NCI-H2227 treated with DMSO at 0.1 percent for 48 hours (cell line): ENCODE measurements around the gene SDR39U1.

Experiments used
- DNase-seq: peaks from one replicate; lab custom pipeline; 2025; lab: John Stamatoyannopoulos, UW

Gene SDR39U1

GRCh38 chr14:24429395-24430142 is 13.0 kb downstream of the SDR39U1 start, which contains the start of the genes CBLN3 and KHNYN:
Gene CBLN3 (minus strand): TSS chr14:24429668. CDS start chr14:24429054, 614 bp downstream.
Gene KHNYN (plus strand): TSS chr14:24429954. CDS start chr14:24430731, 777 bp downstream.
- DNase-seq: peak; percentile 77

- no peak for DNase-seq
These were observed 13.8 kb downstream of the SDR39U1 start for GRCh38 chr14:24428628-24429394.

GRCh38 chr14:24427537-24428508 is 14.8 kb downstream of the SDR39U1 start:
- DNase-seq: no peak

DNA sequence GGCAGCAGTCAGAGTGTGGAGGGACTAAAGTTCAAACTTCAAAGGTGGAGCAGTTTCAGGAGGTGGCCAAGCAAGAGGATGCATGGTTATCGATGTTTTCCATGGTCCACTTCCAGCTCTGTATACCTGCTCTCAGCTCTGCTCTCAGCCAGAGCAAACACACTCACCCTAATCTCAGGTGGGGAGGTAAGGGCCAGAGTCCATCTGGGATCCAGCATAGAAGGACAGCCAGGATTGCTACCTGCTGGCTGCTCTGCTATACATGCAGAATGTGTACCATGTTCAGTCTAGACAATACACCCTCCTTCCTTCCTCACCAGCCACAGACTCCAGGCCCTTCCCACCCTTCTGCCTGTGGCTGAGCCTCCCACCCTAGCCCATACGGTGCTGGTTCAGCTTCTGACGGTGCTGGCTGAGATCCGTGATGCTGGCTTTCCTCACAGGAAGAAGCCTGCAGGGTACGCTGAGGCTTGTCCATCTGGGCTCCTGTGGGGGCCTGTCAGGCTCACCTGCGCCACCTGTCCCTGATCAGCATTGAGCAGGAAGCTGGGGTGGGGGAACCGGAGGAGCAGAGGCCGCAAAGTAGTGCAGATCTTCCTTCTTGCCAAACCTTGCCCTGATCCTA is 15.6 kb downstream of the SDR39U1 start:
- no peak for DNase-seq

- DNase-seq: no peak
These were observed 16.2 kb downstream of the SDR39U1 start for GRCh38 chr14:24426150-24426911.

GRCh38 chr14:24425704-24426103 is 16.9 kb downstream of the SDR39U1 start:
- DNase-seq: peak; percentile 11

- DNase-seq: no peak
These were observed 19.6 kb downstream of the SDR39U1 start for GRCh38 chr14:24422694-24423601.

DNA sequence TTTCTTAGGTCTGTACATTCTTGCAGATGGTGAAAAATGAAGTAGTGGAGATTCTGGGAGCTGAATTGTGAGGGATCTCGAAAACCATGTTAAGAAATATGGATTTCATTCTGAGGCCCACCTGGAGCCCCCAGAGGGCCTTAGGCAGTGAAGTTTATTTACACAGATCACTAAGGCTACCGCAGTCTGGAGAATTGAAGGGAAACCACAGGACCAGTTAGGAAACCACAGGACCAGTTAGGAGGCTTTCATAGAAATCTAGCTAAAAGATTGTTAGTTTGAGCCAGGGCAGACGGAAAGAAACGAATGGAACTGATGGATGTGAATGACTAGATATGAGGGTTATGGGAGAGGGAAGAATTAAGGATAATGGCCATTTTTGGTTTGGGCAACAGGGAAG is 20.3 kb downstream of the SDR39U1 start:
- DNase-seq: no peak

DNA sequence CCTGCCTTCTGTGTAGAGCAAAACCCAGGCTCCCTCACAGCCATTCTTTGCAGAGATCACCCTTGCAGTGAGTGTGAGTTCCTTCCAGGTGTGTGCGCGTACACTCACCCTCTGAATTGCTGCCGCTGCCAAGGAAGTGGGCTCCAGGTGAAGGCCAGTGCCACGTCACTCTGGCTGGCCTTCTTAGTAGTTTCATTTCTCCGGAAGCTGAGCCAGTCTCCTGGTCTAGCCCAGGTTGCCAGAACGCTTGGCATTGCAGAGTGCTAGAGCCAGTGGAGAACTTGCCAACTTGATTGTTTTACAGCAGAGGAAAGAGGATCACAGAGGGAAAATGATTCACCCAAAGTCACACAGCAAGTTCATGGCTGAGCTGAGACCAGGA is 24.1 kb downstream of the SDR39U1 start:
- DNase-seq: no peak

DNA sequence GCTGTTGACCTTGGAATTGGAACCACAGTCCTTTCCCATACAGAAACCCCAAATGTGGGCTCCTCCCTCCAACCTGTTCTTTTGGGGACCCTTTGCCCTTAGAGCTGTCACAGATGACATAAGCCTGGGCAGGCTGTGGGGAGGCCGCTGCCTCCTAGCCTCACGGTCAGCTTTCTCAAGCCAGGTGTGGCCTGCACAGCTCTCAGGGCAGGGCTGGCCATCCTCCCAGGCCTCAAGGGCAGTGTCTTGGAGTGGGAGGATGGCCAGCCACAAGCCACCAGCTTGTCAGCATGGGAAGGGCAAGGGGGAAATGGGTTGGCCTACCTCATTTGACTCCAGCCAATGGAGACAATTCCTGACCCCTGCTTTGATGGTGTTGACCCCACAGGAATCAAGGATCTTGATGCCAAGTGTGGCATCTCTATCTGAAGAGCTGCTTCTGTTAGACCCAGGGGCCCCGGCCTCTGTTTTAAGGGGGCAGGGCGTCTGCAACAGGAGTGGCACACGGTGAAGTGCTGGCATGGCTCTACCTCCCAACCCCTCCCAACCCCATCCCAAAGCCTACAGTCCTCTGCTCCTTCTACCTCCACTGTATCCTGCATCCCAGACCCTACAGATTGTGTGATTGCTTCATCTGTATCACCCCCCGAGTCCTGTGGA is 24.6 kb downstream of the SDR39U1 start:
- no peak for DNase-seq

DNA sequence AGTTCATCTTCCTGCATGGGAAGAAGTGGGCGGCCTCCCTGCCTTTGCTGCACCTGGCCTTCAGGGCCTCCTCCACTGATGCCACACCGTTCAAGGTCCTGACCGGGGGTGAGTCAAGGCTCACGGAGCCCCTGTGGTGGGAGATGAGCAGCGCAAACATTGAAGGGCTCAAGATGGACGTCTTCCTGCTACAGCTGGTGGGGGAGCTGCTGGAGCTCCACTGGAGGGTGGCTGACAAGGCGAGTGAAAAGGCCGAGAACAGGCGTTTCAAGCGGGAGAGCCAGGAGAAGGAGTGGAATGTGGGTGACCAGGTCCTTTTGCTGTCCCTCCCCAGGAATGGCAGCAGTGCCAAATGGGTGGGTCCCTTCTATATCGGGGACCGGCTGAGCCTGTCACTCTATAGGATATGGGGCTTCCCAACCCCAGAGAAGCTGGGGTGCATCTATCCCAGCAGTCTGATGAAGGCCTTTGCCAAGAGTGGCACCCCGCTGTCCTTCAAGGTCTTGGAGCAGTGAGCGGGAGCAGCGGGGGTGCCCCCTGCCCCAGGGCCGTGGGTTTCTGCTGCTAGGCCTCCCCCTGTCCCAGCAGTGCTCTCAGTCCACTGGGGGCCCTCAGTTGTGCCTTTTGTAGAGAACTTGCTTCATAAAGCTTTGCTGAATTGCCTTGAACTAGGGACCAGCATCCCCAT is 25.5 kb downstream of the SDR39U1 start:
- no peak for DNase-seq

GRCh38 chr14:24416254-24416931 is 26.2 kb downstream of the SDR39U1 start:
- DNase-seq: no peak

DNA sequence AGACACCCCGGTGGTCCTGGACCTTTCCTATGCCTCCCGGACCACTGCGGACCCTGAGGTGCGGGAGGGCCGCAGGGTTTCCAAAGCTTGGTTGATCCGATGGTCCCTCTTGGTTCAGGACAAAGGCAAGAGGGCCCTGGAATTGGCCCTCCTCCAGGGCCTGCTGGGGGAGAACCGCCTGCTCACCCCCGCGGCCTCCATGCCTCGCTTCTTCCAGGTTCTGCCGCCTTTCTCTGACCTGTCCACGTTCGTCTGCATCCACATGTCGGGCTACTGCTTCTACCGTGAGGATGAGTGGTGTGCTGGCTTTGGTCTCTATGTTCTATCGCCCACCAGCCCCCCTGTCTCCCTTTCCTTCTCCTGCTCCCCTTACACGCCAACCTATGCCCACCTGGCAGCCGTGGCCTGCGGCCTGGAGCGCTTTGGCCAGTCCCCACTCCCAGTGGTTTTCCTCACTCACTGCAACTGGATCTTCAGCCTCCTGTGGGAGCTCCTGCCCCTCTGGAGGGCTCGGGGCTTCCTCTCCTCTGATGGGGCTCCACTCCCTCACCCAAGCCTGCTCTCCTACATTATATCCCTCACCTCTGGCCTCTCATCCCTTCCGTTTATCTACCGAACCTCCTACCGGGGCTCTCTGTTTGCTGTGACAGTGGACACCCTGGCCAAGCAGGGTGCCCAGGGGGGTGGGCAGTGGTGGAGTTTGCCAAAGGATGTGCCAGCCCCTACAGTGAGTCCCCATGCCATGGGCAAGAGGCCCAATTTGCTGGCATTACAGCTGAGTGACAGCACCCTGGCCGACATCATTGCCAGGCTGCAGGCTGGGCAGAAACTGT is 26.9 kb downstream of the SDR39U1 start:
- no peak for DNase-seq

DNA sequence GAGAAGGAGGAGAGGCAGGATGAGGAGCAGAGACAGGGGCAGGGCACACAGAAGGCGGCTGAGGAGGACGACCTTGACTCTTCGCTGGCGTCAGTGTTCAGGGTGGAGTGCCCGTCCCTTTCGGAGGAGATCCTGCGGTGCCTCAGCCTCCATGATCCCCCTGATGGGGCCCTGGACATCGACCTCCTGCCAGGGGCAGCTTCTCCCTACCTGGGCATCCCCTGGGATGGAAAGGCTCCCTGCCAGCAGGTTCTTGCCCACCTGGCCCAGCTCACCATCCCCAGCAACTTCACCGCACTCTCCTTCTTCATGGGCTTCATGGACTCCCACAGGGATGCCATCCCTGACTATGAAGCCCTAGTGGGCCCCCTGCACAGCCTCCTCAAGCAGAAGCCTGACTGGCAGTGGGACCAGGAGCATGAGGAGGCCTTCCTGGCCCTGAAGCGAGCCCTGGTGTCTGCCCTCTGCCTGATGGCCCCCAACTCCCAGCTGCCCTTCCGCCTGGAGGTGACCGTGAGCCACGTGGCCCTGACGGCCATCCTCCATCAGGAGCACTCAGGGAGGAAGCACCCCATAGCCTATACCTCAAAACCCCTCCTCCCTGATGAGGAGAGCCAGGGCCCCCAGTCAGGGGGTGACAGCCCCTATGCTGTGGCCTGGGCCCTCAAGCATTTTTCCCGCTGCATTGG is 27.7 kb downstream of the SDR39U1 start:
- no peak for DNase-seq

GRCh38 chr14:24414077-24414476 is 28.5 kb downstream of the SDR39U1 start:
- no peak for DNase-seq
